Measurements from ENCODE around the gene FAM193B.
A peak's percentile ranks its signal among the peaks of the same experiment; 100 is the strongest.

Gene FAM193B

GRCh38 chr5:177594071-177594470, 39.7 kb upstream of the FAM193B start:
- no peak for DNase-seq (ENCODE audit: low read depth)
- H3K4me3 ChIP-seq (ENCODE audit: low read depth, low read length) = no peak overlapping the region
- TF ChIP-seq, protein P1, sequence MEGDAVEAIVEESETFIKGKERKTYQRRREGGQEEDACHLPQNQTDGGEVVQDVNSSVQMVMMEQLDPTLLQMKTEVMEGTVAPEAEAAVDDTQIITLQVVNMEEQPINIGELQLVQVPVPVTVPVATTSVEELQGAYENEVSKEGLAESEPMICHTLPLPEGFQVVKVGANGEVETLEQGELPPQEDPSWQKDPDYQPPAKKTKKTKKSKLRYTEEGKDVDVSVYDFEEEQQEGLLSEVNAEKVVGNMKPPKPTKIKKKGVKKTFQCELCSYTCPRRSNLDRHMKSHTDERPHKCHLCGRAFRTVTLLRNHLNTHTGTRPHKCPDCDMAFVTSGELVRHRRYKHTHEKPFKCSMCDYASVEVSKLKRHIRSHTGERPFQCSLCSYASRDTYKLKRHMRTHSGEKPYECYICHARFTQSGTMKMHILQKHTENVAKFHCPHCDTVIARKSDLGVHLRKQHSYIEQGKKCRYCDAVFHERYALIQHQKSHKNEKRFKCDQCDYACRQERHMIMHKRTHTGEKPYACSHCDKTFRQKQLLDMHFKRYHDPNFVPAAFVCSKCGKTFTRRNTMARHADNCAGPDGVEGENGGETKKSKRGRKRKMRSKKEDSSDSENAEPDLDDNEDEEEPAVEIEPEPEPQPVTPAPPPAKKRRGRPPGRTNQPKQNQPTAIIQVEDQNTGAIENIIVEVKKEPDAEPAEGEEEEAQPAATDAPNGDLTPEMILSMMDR (conservative IDR thresholded peaks at IDR 0.05; ENCODE audit: low read depth, low read length) = no peak

DNA sequence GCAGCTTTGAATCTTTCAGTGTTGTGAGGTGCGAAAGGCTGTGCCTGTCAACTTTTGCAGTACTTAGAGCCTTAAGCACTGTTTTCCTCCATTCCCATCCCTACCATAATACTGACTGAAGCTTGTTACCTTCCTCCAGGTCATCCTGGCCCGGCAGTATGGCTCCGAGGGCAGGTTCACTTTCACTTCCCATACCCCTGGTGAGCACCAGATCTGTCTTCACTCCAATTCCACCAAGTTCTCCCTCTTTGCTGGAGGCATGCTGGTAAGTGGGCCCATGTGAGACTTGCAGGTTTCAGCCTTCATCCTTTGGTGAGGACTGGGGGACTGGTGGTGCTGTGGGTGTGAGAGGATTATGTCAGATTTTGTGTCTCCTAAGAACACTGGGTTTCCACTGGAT, 39.1 kb upstream of the FAM193B start:
- H3K4me3 ChIP-seq (ENCODE audit: low read depth, low read length) = peak overlapping the region; percentile 8

GRCh38 chr5:177592905-177593304, 38.5 kb upstream of the FAM193B start:
- TF ChIP-seq, protein P1 (conservative IDR thresholded peaks at IDR 0.05; ENCODE audit: low read depth, low read length) = no peak
- H3K4me3 ChIP-seq (ENCODE audit: low read depth, low read length) = peak overlapping the region; percentile 98
- DNase-seq (ENCODE audit: low read depth) = no peak

More for the DNA sequence above, 39.1 kb upstream of the FAM193B start:
- DNase-seq (ENCODE audit: low read depth) = no peak
- TF ChIP-seq, protein P1 (conservative IDR thresholded peaks at IDR 0.05; ENCODE audit: low read depth, low read length) = no peak

DNA sequence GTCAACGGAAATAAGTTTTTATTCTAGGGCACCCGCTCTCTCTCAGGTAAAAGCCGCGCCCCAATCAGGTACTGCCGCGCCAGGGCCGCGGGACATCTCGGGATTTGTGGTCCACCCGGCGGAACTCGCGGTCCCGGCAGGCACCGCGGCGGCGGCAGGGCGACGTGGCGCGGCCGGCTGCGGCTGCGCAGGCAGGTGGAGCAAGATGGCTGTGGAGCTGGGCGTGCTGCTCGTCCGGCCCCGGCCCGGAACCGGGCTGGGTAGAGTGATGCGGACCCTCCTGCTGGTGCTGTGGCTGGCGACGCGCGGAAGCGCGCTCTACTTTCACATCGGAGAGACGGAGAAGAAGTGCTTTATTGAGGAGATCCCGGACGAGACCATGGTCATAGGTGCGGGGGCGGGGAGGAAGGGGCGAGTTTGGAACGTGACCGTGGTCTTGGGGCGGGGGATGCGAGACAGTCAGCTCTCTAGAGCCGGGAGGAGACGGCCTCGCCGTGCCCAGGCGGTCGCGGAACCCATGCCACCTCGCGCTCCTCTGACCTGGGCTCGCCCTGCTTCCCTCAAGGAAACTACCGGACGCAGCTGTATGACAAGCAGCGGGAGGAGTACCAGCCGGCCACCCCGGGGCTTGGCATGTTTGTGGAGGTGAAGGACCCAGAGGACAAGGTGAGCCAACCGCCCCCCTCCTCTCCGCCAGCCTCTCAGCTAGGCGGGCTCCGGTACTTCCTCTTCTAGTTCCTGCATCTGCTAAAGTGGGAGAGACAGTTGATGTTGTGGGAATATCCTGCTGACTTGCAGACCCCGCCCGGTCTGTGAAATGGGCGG, 37.9 kb upstream of the FAM193B start, which contains the start of gene TMED9:
Gene TMED9 (plus strand): TSS at position 194 of the 825 bp plus-strand sequence. CDS start 12 bp downstream, at position 206.
- DNase-seq (ENCODE audit: low read depth) = peak; percentile 79
- peak within 1 kb of the TSS; percentile 98 for H3K4me3 ChIP-seq (ENCODE audit: low read depth, low read length)
- TF ChIP-seq, protein P1 (conservative IDR thresholded peaks at IDR 0.05; ENCODE audit: low read depth, low read length) = no peak

GRCh38 chr5:177591690-177592009, 37.3 kb upstream of the FAM193B start:
- H3K4me3 ChIP-seq (ENCODE audit: low read depth, low read length) = peak overlapping the region; percentile 42
- DNase-seq (ENCODE audit: low read depth) = no peak
- TF ChIP-seq, protein P1 (conservative IDR thresholded peaks at IDR 0.05; ENCODE audit: low read depth, low read length) = no peak

GRCh38 chr5:177590406-177590805, 36.0 kb upstream of the FAM193B start:
- TF ChIP-seq, protein P1 (conservative IDR thresholded peaks at IDR 0.05; ENCODE audit: low read depth, low read length) = no peak
- DNase-seq (ENCODE audit: low read depth) = no peak
- H3K4me3 ChIP-seq (ENCODE audit: low read depth, low read length) = no peak overlapping the region

DNA sequence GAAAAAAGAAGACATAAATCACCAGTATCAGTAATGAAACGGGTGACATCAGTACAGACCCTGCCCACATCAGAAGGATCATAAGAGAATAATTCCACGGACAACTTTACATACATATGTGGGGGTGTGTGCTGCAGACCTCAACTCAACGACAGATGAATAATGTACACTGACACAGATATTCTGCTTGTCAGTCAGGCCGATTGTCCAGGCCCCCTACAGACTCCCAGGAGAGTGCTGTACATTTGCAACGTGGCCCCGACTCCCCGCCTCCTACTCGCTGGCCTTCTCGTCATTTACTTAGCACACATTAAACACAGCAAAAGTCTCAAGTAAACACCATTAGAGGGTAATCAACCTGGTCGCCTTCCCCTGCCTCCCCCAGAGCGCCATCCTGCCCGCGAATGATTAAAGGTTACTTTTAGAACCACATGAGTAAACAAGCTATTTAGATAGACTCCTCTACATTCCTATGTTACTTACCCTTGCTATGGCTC, 34.1 kb upstream of the FAM193B start:
- TF ChIP-seq, protein P1 (conservative IDR thresholded peaks at IDR 0.05; ENCODE audit: low read depth, low read length) = no peak
- DNase-seq (ENCODE audit: low read depth) = no peak
- H3K4me3 ChIP-seq (ENCODE audit: low read depth, low read length) = no peak overlapping the region

Measured in choroid plexus epithelial cell (primary cell).